WERI-Rb-1 (cell line): ENCODE data around the gene CD40.

Source experiments
- DNase-seq: peaks from one replicate; pipeline ENCODE4 v3.0.0-alpha.2; 2020
- H3K27ac ChIP-seq: fragments of 250-450 bp; sonication (Bioruptor Pico); 2 replicates; pipeline ENCODE4 v1.5.1; 2020; ENCODE audit warnings: mild to moderate bottlenecking, moderate library complexity
- H3K27me3 ChIP-seq: fragments of 250-450 bp; sonication (Bioruptor Pico); 2 replicates; pipeline ENCODE4 v1.5.1; 2021; ENCODE audit warnings: mild to moderate bottlenecking, low read depth, moderate library complexity; ENCODE audit not compliant: insufficient read depth, severe bottlenecking
- H3K36me3 ChIP-seq: fragments of 250-450 bp; sonication (Bioruptor Pico); 2 replicates; pipeline ENCODE4 v1.5.1; 2020; ENCODE audit warnings: mild to moderate bottlenecking, moderate library complexity
- H3K4me3 ChIP-seq: 2 replicates; pipeline ENCODE4 v1.5.1; 2011; ENCODE audit warnings: low read depth, mild to moderate bottlenecking, control low read depth, low read length
- H3K9me3 ChIP-seq: fragments of 250-450 bp; sonication (Bioruptor Pico); 2 replicates; pipeline ENCODE4 v1.5.1; 2021; ENCODE audit warnings: mild to moderate bottlenecking, moderate library complexity; ENCODE audit not compliant: severe bottlenecking
- TF ChIP-seq, protein P1 (sequence below): IDR thresholded peaks from 2 replicates; pipeline ENCODE4 v1.5.1; 2011; ENCODE audit warnings: low read depth, mild to moderate bottlenecking, control low read depth, inconsistent platforms, low read length

The CD40 gene

DNA sequence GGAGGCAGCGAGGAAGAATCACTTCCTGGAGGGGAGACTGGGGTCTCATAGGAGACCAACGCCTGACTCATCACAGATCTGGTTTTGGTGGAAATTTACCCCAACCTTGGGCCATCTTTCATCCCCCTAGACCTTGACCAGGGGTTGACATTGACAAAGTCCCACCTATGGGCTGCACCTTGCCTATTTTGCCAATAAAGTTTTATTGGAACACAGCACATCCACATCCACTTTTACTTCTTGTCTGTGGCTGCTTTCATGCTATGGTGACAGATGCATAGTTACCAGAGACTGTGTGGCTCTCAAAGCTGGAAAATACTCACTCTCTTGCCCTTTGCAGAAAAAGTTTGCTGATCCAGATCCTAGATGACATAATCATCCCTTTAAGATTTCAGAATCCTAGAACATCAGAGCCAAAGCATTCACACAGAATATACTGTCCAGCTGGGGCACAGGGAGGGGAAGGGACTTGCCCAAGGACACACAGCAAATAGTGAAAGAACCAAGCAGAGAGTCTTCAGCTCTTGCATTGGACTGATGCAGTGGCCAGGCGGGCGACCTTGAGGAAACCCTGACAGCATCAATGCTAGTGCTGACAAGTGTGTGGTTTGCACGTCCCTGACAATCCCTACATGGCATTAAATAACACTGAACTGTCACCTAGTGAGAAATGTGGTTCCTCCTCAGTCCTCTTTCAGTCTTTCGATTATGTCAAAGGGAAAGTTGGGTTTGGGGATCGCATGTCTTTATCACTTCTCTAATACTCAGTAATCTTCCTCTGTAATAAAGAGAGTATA lies 41.2 kb downstream of the CD40 start:
- TF ChIP-seq, protein P1, sequence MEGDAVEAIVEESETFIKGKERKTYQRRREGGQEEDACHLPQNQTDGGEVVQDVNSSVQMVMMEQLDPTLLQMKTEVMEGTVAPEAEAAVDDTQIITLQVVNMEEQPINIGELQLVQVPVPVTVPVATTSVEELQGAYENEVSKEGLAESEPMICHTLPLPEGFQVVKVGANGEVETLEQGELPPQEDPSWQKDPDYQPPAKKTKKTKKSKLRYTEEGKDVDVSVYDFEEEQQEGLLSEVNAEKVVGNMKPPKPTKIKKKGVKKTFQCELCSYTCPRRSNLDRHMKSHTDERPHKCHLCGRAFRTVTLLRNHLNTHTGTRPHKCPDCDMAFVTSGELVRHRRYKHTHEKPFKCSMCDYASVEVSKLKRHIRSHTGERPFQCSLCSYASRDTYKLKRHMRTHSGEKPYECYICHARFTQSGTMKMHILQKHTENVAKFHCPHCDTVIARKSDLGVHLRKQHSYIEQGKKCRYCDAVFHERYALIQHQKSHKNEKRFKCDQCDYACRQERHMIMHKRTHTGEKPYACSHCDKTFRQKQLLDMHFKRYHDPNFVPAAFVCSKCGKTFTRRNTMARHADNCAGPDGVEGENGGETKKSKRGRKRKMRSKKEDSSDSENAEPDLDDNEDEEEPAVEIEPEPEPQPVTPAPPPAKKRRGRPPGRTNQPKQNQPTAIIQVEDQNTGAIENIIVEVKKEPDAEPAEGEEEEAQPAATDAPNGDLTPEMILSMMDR: no peak

DNA sequence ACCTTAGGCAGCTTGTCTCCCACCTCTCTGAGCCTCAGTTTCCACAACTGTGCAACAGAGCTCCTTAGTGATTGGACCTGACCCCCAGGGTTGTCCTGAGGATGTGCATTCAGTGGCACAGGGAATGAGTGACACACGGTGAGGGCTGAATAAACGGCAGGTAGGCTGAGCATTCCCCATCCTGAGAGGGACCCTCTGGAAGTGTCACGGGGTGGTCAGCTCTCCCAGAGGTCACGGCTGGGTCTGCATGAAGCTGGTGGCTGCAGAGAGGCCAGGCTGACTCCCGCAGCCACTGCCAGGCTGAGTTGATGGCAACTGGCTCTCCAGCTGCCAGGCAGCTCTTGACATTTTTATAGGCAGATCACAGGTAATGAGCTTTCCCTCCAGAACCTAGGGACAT lies 42.5 kb downstream of the CD40 start:
- H3K9me3 ChIP-seq: no peaks in the 10 kb centered on the region
- DNase-seq: no peak
- TF ChIP-seq, protein P1: no peak
- no peaks in the 10 kb centered on the region for H3K27me3 ChIP-seq
- no peak overlapping the region for H3K4me3 ChIP-seq
- H3K27ac ChIP-seq: no peak overlapping the region
- no peaks in the 10 kb centered on the region for H3K36me3 ChIP-seq

More for the DNA sequence above, 41.2 kb downstream of the CD40 start:
- Histone ChIP-seq H3K4me3 (no peak overlapping the region), H3K27ac (no peak overlapping the region), H3K27me3 (no peaks in the 10 kb centered on the region), H3K9me3 (no peaks in the 10 kb centered on the region), H3K36me3 (no peaks in the 10 kb centered on the region)
- DNase-seq: no peak

DNA sequence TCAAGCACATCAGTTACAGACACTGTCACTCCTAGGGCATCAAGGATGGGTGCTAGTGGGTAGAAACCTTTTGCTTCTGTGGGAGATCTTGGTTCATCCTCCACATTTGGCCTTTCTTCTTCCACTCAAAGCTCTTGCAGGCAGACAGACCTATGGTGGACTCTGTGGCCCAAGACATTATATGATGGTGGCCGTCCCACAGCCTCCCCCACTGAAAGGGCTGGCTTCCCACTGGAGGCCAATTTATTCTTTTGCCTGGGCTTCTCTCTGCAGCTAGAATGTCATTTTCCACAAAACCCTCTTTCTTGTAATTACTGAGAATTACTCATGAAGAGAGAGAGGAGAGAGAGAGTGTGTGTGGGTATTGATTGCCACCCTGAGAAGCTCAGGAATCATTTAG lies 43.8 kb downstream of the CD40 start:
- Histone ChIP-seq H3K27ac (no peak overlapping the region), H3K4me3 (no peak overlapping the region), H3K9me3 (no peaks in the 10 kb centered on the region), H3K36me3 (no peaks in the 10 kb centered on the region), H3K27me3 (no peaks in the 10 kb centered on the region)
- TF ChIP-seq, protein P1: no peak
- no peak for DNase-seq

DNA sequence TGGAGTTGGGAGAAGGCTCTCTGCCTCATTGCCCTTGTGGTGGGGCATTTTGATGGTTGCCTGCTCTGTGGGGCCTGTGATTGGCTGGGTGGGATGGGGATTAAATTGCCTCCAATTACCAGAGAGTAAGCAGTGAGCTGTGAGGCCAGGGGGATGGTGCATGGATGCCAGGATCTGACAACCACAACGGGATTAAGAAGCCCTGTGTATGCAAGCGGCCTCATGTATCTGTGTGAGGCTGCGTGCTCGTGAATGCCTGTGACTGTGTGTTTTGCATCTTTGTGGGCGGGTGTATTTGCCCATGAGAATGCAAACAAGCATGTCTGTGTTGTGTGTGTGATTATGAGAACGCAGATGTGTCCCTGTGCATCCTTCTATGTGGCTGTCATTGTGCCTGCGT lies 46.1 kb downstream of the CD40 start:
- TF ChIP-seq, protein P1: no peak
- Histone ChIP-seq H3K36me3 (no peaks in the 10 kb centered on the region), H3K27ac (no peak overlapping the region), H3K4me3 (no peak overlapping the region), H3K9me3 (no peaks in the 10 kb centered on the region), H3K27me3 (no peaks in the 10 kb centered on the region)
- peak; percentile 72 for DNase-seq

DNA sequence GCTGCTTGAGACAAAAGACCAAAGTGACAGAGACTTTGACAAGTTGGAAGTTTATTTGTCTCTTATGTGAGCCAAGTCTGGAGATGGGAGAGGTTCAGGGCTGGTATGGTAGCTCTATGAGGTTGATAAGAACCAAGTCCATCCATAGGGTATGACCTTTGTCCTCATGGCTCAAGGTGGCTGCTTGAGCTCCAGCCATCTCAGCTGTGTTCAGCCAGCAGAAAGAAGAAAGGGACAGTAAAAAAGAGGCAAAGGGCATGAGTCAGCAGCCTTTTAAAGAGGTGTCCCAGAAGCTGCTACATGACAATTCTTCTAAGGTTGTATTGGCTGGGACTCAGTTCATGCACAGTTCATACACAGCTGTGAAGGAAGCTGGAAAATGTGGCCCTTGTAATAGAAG lies 49.0 kb downstream of the CD40 start:
- no peak overlapping the region for H3K27ac ChIP-seq
- no peak overlapping the region for H3K4me3 ChIP-seq
- H3K9me3 ChIP-seq: no peaks in the 10 kb centered on the region
- H3K36me3 ChIP-seq: no peaks in the 10 kb centered on the region
- DNase-seq: no peak
- TF ChIP-seq, protein P1: no peak
- H3K27me3 ChIP-seq: no peaks in the 10 kb centered on the region

DNA sequence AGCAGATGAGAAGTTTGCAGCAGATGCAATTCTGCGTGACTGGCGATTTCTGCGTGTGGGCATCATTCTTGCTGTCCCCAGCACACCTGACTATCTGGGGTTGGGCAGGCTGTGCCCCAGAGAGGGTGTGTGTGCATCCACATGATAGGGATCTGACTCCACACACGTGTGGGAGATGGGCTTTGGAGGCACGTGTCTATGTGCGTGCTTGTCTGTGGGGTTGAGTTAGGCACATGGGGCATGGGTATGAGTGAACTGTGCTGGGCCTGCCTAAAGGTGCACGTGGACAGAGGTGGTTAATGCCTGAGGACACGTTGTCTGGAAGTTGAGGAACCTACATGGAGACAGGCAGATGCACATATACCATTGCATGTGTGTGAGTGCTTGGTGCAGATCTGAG lies 50.3 kb downstream of the CD40 start:
- Histone ChIP-seq H3K9me3 (no peaks in the 10 kb centered on the region), H3K27ac (no peak overlapping the region), H3K27me3 (no peaks in the 10 kb centered on the region), H3K4me3 (no peak overlapping the region), H3K36me3 (no peaks in the 10 kb centered on the region)
- DNase-seq: no peak
- TF ChIP-seq, protein P1: no peak
